Pons (tissue), 1 donor: ENCODE measurements around the gene EFHC1.
"Not testable (repeated sequence)": the region's sequence is repeated elsewhere in the genome, so short reads cannot be mapped to it uniquely, and the experiment has no call there.

ENCODE experiments used
- DNase-seq: peaks from one replicate; pipeline ENCODE4 v3.0.0-alpha.2; 2016; ENCODE audit warnings: low spot score

EFHC1 gene

GRCh38 chr6:52438926-52439325 lies 18.8 kb downstream of the EFHC1 start:
- DNase-seq = no peak

GRCh38 chr6:52454556-52454955 lies 34.4 kb downstream of the EFHC1 start:
- no peak for DNase-seq

GRCh38 chr6:52457096-52457495 lies 37.0 kb downstream of the EFHC1 start:
- DNase-seq = no peak

- DNase-seq = not testable (repeated sequence)
Measured at GRCh38 chr6:52461194-52461593, 41.1 kb downstream of the EFHC1 start.

GRCh38 chr6:52474173-52474572 lies 54.0 kb downstream of the EFHC1 start:
- DNase-seq = no peak

- DNase-seq = no peak
Measured at GRCh38 chr6:52475307-52475706, 55.2 kb downstream of the EFHC1 start.

GRCh38 chr6:52482903-52483670 lies 62.9 kb downstream of the EFHC1 start:
- DNase-seq = no peak

GRCh38 chr6:52483671-52484003 lies 63.5 kb downstream of the EFHC1 start:
- DNase-seq = no peak

- DNase-seq = no peak
Measured at GRCh38 chr6:52489881-52490280, 69.7 kb downstream of the EFHC1 start.

- no peak for DNase-seq
Measured at GRCh38 chr6:52491203-52492069, 71.3 kb downstream of the EFHC1 start.

- no peak for DNase-seq
Measured at GRCh38 chr6:52493669-52494068, 73.5 kb downstream of the EFHC1 start.

- no peak for DNase-seq
Measured at GRCh38 chr6:52494298-52495072, 74.3 kb downstream of the EFHC1 start.

GRCh38 chr6:52495922-52496321 lies 75.8 kb downstream of the EFHC1 start:
- no peak for DNase-seq

GRCh38 chr6:52496631-52497030 lies 76.5 kb downstream of the EFHC1 start:
- no peak for DNase-seq

GRCh38 chr6:52497652-52498408 lies 77.7 kb downstream of the EFHC1 start:
- DNase-seq = no peak

- DNase-seq = no peak
Measured at GRCh38 chr6:52498538-52499017, 78.4 kb downstream of the EFHC1 start.

- DNase-seq = no peak
Measured at GRCh38 chr6:52499026-52499425, 78.9 kb downstream of the EFHC1 start.

- DNase-seq = no peak
Measured at GRCh38 chr6:52499681-52500236, 79.6 kb downstream of the EFHC1 start.

- no peak for DNase-seq
Measured at GRCh38 chr6:52500238-52501129, 80.3 kb downstream of the EFHC1 start.

- DNase-seq = no peak
Measured at GRCh38 chr6:52502306-52503029, 82.3 kb downstream of the EFHC1 start.
